SKM-1 treated with dmso at 0.1 percent for 144 hours (cell line): ENCODE measurements around the gene OR6P1.

Source experiments
- DNase-seq: peaks from one replicate; lab custom pipeline; 2025; ENCODE audit not compliant: unreplicated experiment; lab: John Stamatoyannopoulos, UW

OR6P1 gene

DNA sequence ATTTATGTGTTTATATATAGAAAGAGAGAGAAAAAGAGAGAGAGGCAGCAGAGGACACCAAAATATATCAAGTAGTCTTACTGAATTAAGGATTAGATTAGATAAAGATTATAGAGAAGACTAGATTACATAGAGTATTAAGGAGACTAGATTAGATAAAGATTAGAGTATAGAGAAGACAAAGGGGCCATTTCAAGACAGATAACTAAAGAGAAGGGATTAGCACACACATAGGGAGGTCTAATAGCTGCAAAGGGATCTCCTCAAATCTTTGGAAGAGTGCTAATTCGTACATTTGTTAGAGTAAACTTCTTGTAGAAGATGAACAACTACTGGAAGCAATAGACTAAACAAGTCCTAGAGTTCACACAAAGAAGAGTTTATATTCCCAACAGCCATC, 50.4 kb downstream of the OR6P1 start:
- no peak for DNase-seq

DNA sequence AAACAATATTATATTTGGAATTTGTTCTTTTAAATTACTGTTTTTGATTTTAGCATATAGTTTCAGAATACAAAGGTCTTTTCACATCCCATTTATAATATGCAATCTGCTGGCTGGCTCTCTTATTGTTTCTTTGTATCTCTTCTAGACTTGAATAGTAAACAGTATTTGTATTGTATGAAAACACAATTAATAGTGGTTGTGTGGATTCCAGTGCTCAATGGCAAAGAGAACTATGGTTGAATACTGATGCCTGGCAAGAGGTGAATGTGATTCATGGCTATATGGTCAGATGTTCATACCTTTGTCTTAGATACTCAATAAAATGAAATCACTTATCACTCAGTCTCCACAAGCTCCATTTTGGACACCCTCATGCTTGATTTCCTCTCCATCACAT, 53.4 kb downstream of the OR6P1 start:
- DNase-seq: no peak
